ENCODE results near the gene NANOS3. TPM values are rescaled to one million over a fixed set of nuclear protein-coding genes. Genes with fewer than 3 reads are reported as not detected.

The NANOS3 gene
- total and polyA plus RNA-seq, 9 of the 15 experiments (the other 6 are each of a cell fraction or from before 2014, with no cell fraction given), result not detected

- TF ChIP-seq ZBTB34 (CRISPR knock-in tag; IDR thresholded peaks at IDR 0.05) (no peak), YBX1 (IDR thresholded peaks at IDR 0.05) (no peak), U2AF1 (optimal IDR thresholded peaks at IDR 0.05; ENCODE audit: low read depth, low read length) (no peak), GTF2B (IDR thresholded peaks at IDR 0.05; ENCODE audit: extremely low read depth, insufficient read length) (no peak), TCFL5 (CRISPR knock-in tag; conservative IDR thresholded peaks at IDR 0.05) (no peak), TAF1 (IDR thresholded peaks at IDR 0.05; ENCODE audit: control insufficient read depth, extremely low read depth, insufficient read depth, low read length, severe bottlenecking) (peak; percentile 55), ZNF583 (CRISPR knock-in tag; IDR thresholded peaks at IDR 0.05) (0 out of 2 replicates have a peak, but pooled peaks have one; percentile 73), ZNF644 (tag; IDR thresholded peaks at IDR 0.05; ENCODE audit: low read depth) (no peak), HCFC1 (IDR thresholded peaks at IDR 0.05; ENCODE audit: low read depth, low read length) (peak; percentile 58), ZBTB11 (CRISPR knock-in tag; IDR thresholded peaks at IDR 0.05) (no peak), ARID2 (IDR thresholded peaks at IDR 0.05) (peak; percentile 94), ZNF165 (CRISPR knock-in tag; IDR thresholded peaks at IDR 0.05; ENCODE audit: borderline replicate concordance) (no peak), ZNF263 (CRISPR knock-in tag; IDR thresholded peaks at IDR 0.05; ENCODE audit: borderline replicate concordance) (peak; percentile 70; the same call in 1 of the 2 replicates), ESRRA (IDR thresholded peaks at IDR 0.05; ENCODE audit: borderline replicate concordance, low read depth) (peak; percentile 73), SIRT6 (IDR thresholded peaks at IDR 0.05; ENCODE audit: low read depth, low read length) (no peak), UBTF (IDR thresholded peaks at IDR 0.05; ENCODE audit: borderline replicate concordance in 1 of 2, low read depth in 2 of 2, low read length in 2 of 2) (0 out of 4 replicates have a peak, but pooled peaks of 1 of the 2 experiments have one; percentile 53), SUPT5H (IDR thresholded peaks at IDR 0.05) (peak; percentile 55; the same call in 1 of the 2 replicates)
Measured at GRCh38 chr19:13880059-13881043, 3.4 kb downstream of the NANOS3 start (continued).
